ENCODE data around the gene TTC7B.

- TF ChIP-seq FOXM1 (IDR thresholded peaks at IDR 0.05; ENCODE audit: borderline replicate concordance, low read depth) (no peak), REST (IDR thresholded peaks at IDR 0.05; ENCODE audit: low read depth) (no peak), TCF12 (IDR thresholded peaks at IDR 0.05; ENCODE audit: low read depth) (no peak), NFIC (IDR thresholded peaks at IDR 0.05) (no peak), EP300 (IDR thresholded peaks at IDR 0.05; ENCODE audit: borderline replicate concordance) (no peak), MAX (IDR thresholded peaks at IDR 0.05) (no peak), CREB1 (IDR thresholded peaks at IDR 0.05; ENCODE audit: low read depth) (no peak), TAF1 (IDR thresholded peaks at IDR 0.05; ENCODE audit: low read depth) (no peak), USF1 (IDR thresholded peaks at IDR 0.05) (no peak), YY1 (IDR thresholded peaks at IDR 0.05; ENCODE audit: low read depth) (no peak), EGR1 (IDR thresholded peaks at IDR 0.05) (no peak)
Measured at GRCh38 chr14:90661866-90662265, 154.4 kb downstream of the TTC7B start.
